Measurements from ENCODE around the gene TDRD12.

DNA sequence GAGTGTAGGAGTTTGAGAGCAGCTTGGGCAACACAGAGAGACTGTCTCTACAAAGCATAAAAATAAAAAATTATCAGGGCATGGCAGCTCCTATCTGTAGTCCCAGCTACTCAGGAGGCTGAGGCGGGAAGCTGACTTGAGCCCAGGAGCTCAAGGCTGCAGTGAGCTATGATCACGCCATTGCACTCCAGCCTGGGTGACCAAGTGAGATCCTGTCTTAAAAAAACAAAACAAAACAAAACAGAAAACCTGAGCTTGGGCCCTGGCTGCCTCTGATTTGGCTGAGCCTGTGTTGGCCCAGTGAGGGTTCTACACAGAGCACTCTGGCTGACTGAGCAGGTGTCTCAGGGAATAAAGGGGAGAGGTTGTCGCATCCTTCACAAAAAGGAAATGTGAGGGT is 142.0 kb downstream of the TDRD12 start:
- TF ChIP-seq CTCF (IDR thresholded peaks at IDR 0.05; ENCODE audit: low read depth, low read length) = no peak
- TF ChIP-seq EZH2phosphoT487 (IDR thresholded peaks at IDR 0.05; ENCODE audit: low read depth) = no peak
